DND-41 (cell line): Measurements from ENCODE around the gene LGALS8.

Experiments
- ATAC-seq: fragments of 200-7000 bp; cut with Tn5 transposase; 3 replicates; pipeline ENCODE4 v1.9.1; 2021; ENCODE audit warnings: low read depth; ENCODE audit not compliant: insufficient read depth
- DNase-seq: peaks from one replicate; pipeline ENCODE4 v3.0.0-alpha.2; 2020
- H2AFZ ChIP-seq: 2 replicates; pipeline ENCODE4 v1.6.0; 2012; ENCODE audit warnings: low read depth, low read length
- H3K27ac ChIP-seq: 2 replicates; pipeline ENCODE4 v1.5.1; 2012; ENCODE audit warnings: low read length, inconsistent platforms
- H3K27me3 ChIP-seq: fragments of 200-600 bp; sonication (generic); 2 replicates; pipeline ENCODE4 v1.6.0; 2012; ENCODE audit warnings: low read length, mild to moderate bottlenecking, inconsistent platforms; ENCODE audit not compliant: insufficient read depth, poor library complexity
- H3K36me3 ChIP-seq: 2 replicates; pipeline ENCODE4 v1.5.1; 2012; ENCODE audit warnings: low read length, inconsistent platforms; ENCODE audit not compliant: insufficient read depth
- H3K4me1 ChIP-seq: 2 replicates; pipeline ENCODE4 v1.5.1; 2012; ENCODE audit warnings: mild to moderate bottlenecking, low read length; ENCODE audit not compliant: insufficient read depth
- H3K4me2 ChIP-seq: 2 replicates; pipeline ENCODE4 v1.6.0; 2012; ENCODE audit warnings: mild to moderate bottlenecking, moderate library complexity, low read length, inconsistent platforms; ENCODE audit not compliant: insufficient read depth
- H3K4me3 ChIP-seq, 2 experiments: fragments of 200-600 bp in 1 of 2; shearing (Covaris generic) in 1 of 2; 2 replicates each; pipeline ENCODE4 v1.5.1; 2012 to 2016; ENCODE audit warnings: inconsistent platforms in 2 of 2, low read length in 2 of 2, mild to moderate bottlenecking in 2 of 2, low read depth in 1 of 2, moderate library complexity in 1 of 2
- H3K79me2 ChIP-seq: 2 replicates; pipeline ENCODE4 v1.6.0; 2012; ENCODE audit warnings: low read length, inconsistent platforms; ENCODE audit not compliant: insufficient read depth
- H3K9ac ChIP-seq: 2 replicates; pipeline ENCODE4 v1.6.0; 2012; ENCODE audit warnings: low read depth, mild to moderate bottlenecking, inconsistent platforms, low read length, moderate library complexity
- H3K9me3 ChIP-seq: 2 replicates; pipeline ENCODE4 v1.5.1; 2012; ENCODE audit warnings: low read length, moderate library complexity, mild to moderate bottlenecking, inconsistent platforms; ENCODE audit not compliant: insufficient read depth, severe bottlenecking
- H4K20me1 ChIP-seq: 2 replicates; pipeline ENCODE4 v1.6.0; 2012; ENCODE audit warnings: low read length; ENCODE audit not compliant: insufficient read depth
- CTCF ChIP-seq: IDR thresholded peaks from 2 replicates; pipeline ENCODE4 v1.5.1; 2012; ENCODE audit warnings: borderline replicate concordance, low read length, moderate library complexity, mild to moderate bottlenecking; ENCODE audit not compliant: poor library complexity, severe bottlenecking; ENCODE audit errors: extremely low read depth
- EZH2 ChIP-seq: IDR thresholded peaks from 3 replicates; pipeline ENCODE4 v1.6.1; 2012; ENCODE audit warnings: borderline replicate concordance, low read depth, mild to moderate bottlenecking, moderate library complexity, low read length, inconsistent platforms; ENCODE audit not compliant: severe bottlenecking

Gene LGALS8

GRCh38 chr1:236515443-236515958 lies 8.3 kb upstream of the LGALS8 start:
- H3K9ac ChIP-seq, result no peak overlapping the region
- H4K20me1 ChIP-seq, result no peaks in the 10 kb centered on the region
- TF ChIP-seq CTCF (no peak), EZH2 (no peak)
- no peak overlapping the region for H2AFZ ChIP-seq
- H3K4me3 ChIP-seq, result no peak overlapping the region
- H3K9me3 ChIP-seq, result no peaks in the 10 kb centered on the region
- no peaks in the 10 kb centered on the region for H3K27me3 ChIP-seq
- H3K27ac ChIP-seq, result no peak overlapping the region
- no peaks in the 10 kb centered on the region for H3K79me2 ChIP-seq
- no peak for DNase-seq
- H3K4me2 ChIP-seq, result no peak overlapping the region
- H3K36me3 ChIP-seq, result no peaks in the 10 kb centered on the region
- ATAC-seq, result no peak
- no peaks in the 10 kb centered on the region for H3K4me1 ChIP-seq

- Histone ChIP-seq H4K20me1 (no peaks in the 10 kb centered on the region), H3K36me3 (no peaks in the 10 kb centered on the region), H3K4me2 (no peak overlapping the region), H3K27me3 (no peaks in the 10 kb centered on the region), H3K4me3 (no peak overlapping the region), H3K4me1 (no peaks in the 10 kb centered on the region), H3K79me2 (no peaks in the 10 kb centered on the region), H2AFZ (no peak overlapping the region), H3K27ac (no peak overlapping the region), H3K9ac (no peak overlapping the region), H3K9me3 (no peaks in the 10 kb centered on the region)
- ATAC-seq (no peak), DNase-seq (no peak)
- TF ChIP-seq CTCF, result no peak
- no peak for TF ChIP-seq EZH2
These were observed 6.7 kb upstream of the LGALS8 start for GRCh38 chr1:236516929-236517704.

- no peak overlapping the region for H3K9ac ChIP-seq
- H3K27me3 ChIP-seq, result no peaks in the 10 kb centered on the region
- H3K4me3 ChIP-seq, result no peak overlapping the region
- H3K4me1 ChIP-seq, result peaks cover 4% of the 10 kb centered on the region
- no peak overlapping the region for H2AFZ ChIP-seq
- no peaks in the 10 kb centered on the region for H4K20me1 ChIP-seq
- ATAC-seq (no peak), DNase-seq (no peak)
- no peaks in the 10 kb centered on the region for H3K79me2 ChIP-seq
- no peak overlapping the region for H3K4me2 ChIP-seq
- TF ChIP-seq EZH2 (no peak), CTCF (no peak)
- no peaks in the 10 kb centered on the region for H3K36me3 ChIP-seq
- no peaks in the 10 kb centered on the region for H3K9me3 ChIP-seq
- no peak overlapping the region for H3K27ac ChIP-seq
These were observed 5.5 kb upstream of the LGALS8 start for GRCh38 chr1:236518322-236518721.
